OCI-LY1 (cell line): ENCODE data around the gene PCDHGA6.
"Not testable (repeated sequence)": the region's sequence is repeated elsewhere in the genome, so short reads cannot be mapped to it uniquely, and the experiment has no call there.

Experiments
- H2AFZ ChIP-seq: fragments of 200-600 bp; sonication (generic), shearing (Covaris generic); 2 replicates; pipeline ENCODE4 v1.6.0; 2014; ENCODE audit warnings: antibody characterized with exemption, mild to moderate bottlenecking, low read length
- H3F3A ChIP-seq: fragments of 200-600 bp; sonication (generic), shearing (Covaris generic); 2 replicates; pipeline ENCODE4 v1.6.0; 2014; ENCODE audit warnings: mild to moderate bottlenecking, antibody characterized with exemption, low read length, moderate library complexity; ENCODE audit not compliant: insufficient read depth
- H3K27ac ChIP-seq: fragments of 200-600 bp; sonication (generic); 2 replicates; pipeline ENCODE4 v1.5.1; 2014; ENCODE audit warnings: low read length, mixed run types, mild to moderate bottlenecking, low read depth; ENCODE audit not compliant: poor library complexity, severe bottlenecking
- H3K27me3 ChIP-seq: fragments of 200-600 bp; sonication (generic); 2 replicates; pipeline ENCODE4 v1.6.0; 2014; ENCODE audit warnings: antibody characterized with exemption, mild to moderate bottlenecking, low read length, moderate library complexity; ENCODE audit not compliant: insufficient read depth
- H3K36me3 ChIP-seq: fragments of 200-600 bp; sonication (generic); 2 replicates; pipeline ENCODE4 v1.6.1; 2014; ENCODE audit warnings: mild to moderate bottlenecking, antibody characterized with exemption, low read length, moderate library complexity, mixed read lengths; ENCODE audit not compliant: insufficient read depth
- H3K4me1 ChIP-seq: fragments of 200-600 bp; sonication (generic); 2 replicates; pipeline ENCODE4 v1.5.1; 2014; ENCODE audit warnings: mild to moderate bottlenecking, low read length, moderate library complexity; ENCODE audit not compliant: insufficient read depth, severe bottlenecking
- H3K4me2 ChIP-seq: fragments of 200-600 bp; sonication (generic), shearing (Covaris generic); 2 replicates; pipeline ENCODE4 v1.6.1; 2014; ENCODE audit warnings: low read length
- H3K4me3 ChIP-seq: fragments of 200-600 bp; sonication (generic); 2 replicates; pipeline ENCODE4 v1.5.1; 2014; ENCODE audit warnings: low read length, low read depth, mild to moderate bottlenecking, mixed read lengths; ENCODE audit not compliant: poor library complexity, severe bottlenecking
- H3K79me2 ChIP-seq: fragments of 200-600 bp; shearing (Covaris generic); 2 replicates; pipeline ENCODE4 v1.6.1; 2016; ENCODE audit warnings: mixed run types, low read length, mixed read lengths; ENCODE audit not compliant: insufficient read depth
- H3K9ac ChIP-seq: fragments of 200-600 bp; sonication (generic), shearing (Covaris generic); 2 replicates; pipeline ENCODE4 v1.6.1; 2014; ENCODE audit warnings: mild to moderate bottlenecking, low read length, mixed read lengths
- H3K9me2 ChIP-seq: fragments of 200-600 bp; sonication (generic), shearing (Covaris generic); 2 replicates; pipeline ENCODE4 v1.6.1; 2014; ENCODE audit warnings: low read depth, mild to moderate bottlenecking, low read length, mixed read lengths
- H3K9me3 ChIP-seq: fragments of 200-600 bp; shearing (Covaris generic); 2 replicates; pipeline ENCODE4 v1.6.1; 2014; ENCODE audit warnings: low read length, mixed read lengths
- H4K20me1 ChIP-seq: fragments of 200-600 bp; sonication (generic), shearing (Covaris generic); 2 replicates; pipeline ENCODE4 v1.6.0; 2016; ENCODE audit warnings: mild to moderate bottlenecking, low read length; ENCODE audit not compliant: insufficient read depth
- EZH2 ChIP-seq: fragments of 200-600 bp; sonication (generic), shearing (Covaris generic); IDR thresholded peaks from 2 replicates; pipeline ENCODE4 v1.8.0; 2017; ENCODE audit warnings: borderline replicate concordance, mixed run types, mild to moderate bottlenecking, antibody characterized with exemption, low read length, moderate library complexity, mixed read lengths
- TF ChIP-seq, protein P1 (sequence below): fragments of 200-600 bp; sonication (generic), shearing (Covaris generic); IDR thresholded peaks from 2 replicates; pipeline ENCODE4 v1.5.1; 2017; ENCODE audit warnings: mild to moderate bottlenecking, antibody characterized with exemption, low read length, moderate library complexity, mixed read lengths

The PCDHGA6 gene

DNA sequence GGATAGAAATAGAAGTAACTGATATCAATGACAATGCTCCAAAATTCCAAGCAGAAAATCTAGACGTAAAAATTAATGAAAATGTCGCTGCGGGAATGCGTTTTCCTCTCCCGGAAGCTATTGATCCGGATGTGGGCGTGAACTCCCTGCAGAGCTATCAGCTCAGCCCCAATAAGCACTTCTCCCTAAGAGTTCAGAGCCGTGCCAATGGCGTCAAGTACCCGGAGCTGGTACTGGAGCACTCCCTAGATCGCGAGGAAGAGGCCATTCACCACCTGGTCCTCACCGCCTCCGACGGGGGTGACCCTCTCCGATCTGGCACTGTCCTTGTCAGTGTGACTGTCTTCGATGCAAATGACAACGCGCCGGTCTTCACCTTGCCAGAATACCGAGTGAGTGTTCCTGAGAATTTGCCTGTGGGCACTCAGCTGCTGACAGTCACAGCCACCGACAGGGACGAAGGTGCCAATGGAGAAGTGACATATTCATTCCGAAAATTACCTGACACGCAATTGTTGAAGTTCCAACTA, 39.9 kb downstream of the PCDHGA6 start:
- Histone ChIP-seq H3K4me2 (peak overlapping the region; percentile 96), H3F3A (no peaks in the 10 kb centered on the region), H4K20me1 (no peaks in the 10 kb centered on the region), H3K9ac (peak overlapping the region; percentile 79), H3K36me3 (no peaks in the 10 kb centered on the region), H2AFZ (peak overlapping the region; percentile 92; the same call in 1 of the 2 replicates), H3K27me3 (no peaks in the 10 kb centered on the region), H3K9me3 (peaks cover 9% of the 10 kb centered on the region; the same call in 1 of the 2 replicates), H3K4me3 (peak overlapping the region; percentile 78), H3K27ac (no peak overlapping the region), H3K79me2 (no peaks in the 10 kb centered on the region), H3K9me2 (no peaks in the 10 kb centered on the region), H3K4me1 (peaks cover 6% of the 10 kb centered on the region)
- TF ChIP-seq, protein P1, sequence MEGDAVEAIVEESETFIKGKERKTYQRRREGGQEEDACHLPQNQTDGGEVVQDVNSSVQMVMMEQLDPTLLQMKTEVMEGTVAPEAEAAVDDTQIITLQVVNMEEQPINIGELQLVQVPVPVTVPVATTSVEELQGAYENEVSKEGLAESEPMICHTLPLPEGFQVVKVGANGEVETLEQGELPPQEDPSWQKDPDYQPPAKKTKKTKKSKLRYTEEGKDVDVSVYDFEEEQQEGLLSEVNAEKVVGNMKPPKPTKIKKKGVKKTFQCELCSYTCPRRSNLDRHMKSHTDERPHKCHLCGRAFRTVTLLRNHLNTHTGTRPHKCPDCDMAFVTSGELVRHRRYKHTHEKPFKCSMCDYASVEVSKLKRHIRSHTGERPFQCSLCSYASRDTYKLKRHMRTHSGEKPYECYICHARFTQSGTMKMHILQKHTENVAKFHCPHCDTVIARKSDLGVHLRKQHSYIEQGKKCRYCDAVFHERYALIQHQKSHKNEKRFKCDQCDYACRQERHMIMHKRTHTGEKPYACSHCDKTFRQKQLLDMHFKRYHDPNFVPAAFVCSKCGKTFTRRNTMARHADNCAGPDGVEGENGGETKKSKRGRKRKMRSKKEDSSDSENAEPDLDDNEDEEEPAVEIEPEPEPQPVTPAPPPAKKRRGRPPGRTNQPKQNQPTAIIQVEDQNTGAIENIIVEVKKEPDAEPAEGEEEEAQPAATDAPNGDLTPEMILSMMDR = no peak
- TF ChIP-seq EZH2 = no peak

GRCh38 chr5:141414548-141415274, 41.0 kb downstream of the PCDHGA6 start:
- H3K27ac ChIP-seq, H3K36me3 ChIP-seq, H3K4me1 ChIP-seq, H3K79me2 ChIP-seq, H2AFZ ChIP-seq, H3K9ac ChIP-seq, H3K27me3 ChIP-seq, H3K4me2 ChIP-seq, H3K9me2 ChIP-seq, H4K20me1 ChIP-seq, H3K4me3 ChIP-seq, H3F3A ChIP-seq: not testable (repeated sequence)
- H3K9me3 ChIP-seq = peaks cover 13% of the 10 kb centered on the region

- not testable (repeated sequence) for H2AFZ ChIP-seq, H3K9ac ChIP-seq
These were observed 41.6 kb downstream of the PCDHGA6 start for GRCh38 chr5:141415275-141415618.

GRCh38 chr5:141417494-141418172, 43.9 kb downstream of the PCDHGA6 start, which contains the start of gene PCDHGB7:
Gene PCDHGB7 (plus strand): TSS chr5:141417677. CDS start chr5:141417860, 183 bp downstream.
- not testable (repeated sequence) for H3K27ac ChIP-seq, H3K27me3 ChIP-seq, H3K4me1 ChIP-seq, H3K9me2 ChIP-seq, H3K9ac ChIP-seq, H3K36me3 ChIP-seq, H4K20me1 ChIP-seq, H3K4me2 ChIP-seq, H3K79me2 ChIP-seq, H3K4me3 ChIP-seq, H3F3A ChIP-seq, H2AFZ ChIP-seq
- H3K9me3 ChIP-seq = peaks cover 26% of the 10 kb centered on the region

More at GRCh38 chr5:141415275-141415618, 41.6 kb downstream of the PCDHGA6 start:
- H3K27me3 ChIP-seq, H3K4me3 ChIP-seq, H3K4me1 ChIP-seq, H4K20me1 ChIP-seq, H3K79me2 ChIP-seq, H3K27ac ChIP-seq, H3K9me2 ChIP-seq, H3K4me2 ChIP-seq, H3K36me3 ChIP-seq, H3F3A ChIP-seq: not testable (repeated sequence)
- peaks cover 13% of the 10 kb centered on the region for H3K9me3 ChIP-seq
